ENCODE results near the gene NPAS1.

GRCh38 chr19:46975925-46976782 is 43.5 kb upstream of the NPAS1 start:
- TF ChIP-seq CTCF (IDR thresholded peaks at IDR 0.05 in 2 of 3, conservative IDR thresholded peaks at IDR 0.05 in 1 of 3; ENCODE audit: borderline replicate concordance in 1 of 3, insufficient read depth in 1 of 3, low read depth in 2 of 3, low read length in 2 of 3): no peak
- TF ChIP-seq EZH2phosphoT487 (IDR thresholded peaks at IDR 0.05; ENCODE audit: borderline replicate concordance): no peak
- TF ChIP-seq REST (IDR thresholded peaks at IDR 0.05; ENCODE audit: low read depth): no peak
- no peak for TF ChIP-seq ZBTB33 (IDR thresholded peaks at IDR 0.05; ENCODE audit: extremely low read depth, insufficient replicate concordance, low read length)
- TF ChIP-seq POLR2A (IDR thresholded peaks at IDR 0.05; ENCODE audit: borderline replicate concordance, extremely low read depth, insufficient read depth, insufficient read length): no peak
- TF ChIP-seq ATF3 (IDR thresholded peaks at IDR 0.05): no peak
- no peak for TF ChIP-seq EZH2 (IDR thresholded peaks at IDR 0.05)
- no peak for TF ChIP-seq RAD21 (IDR thresholded peaks at IDR 0.05; ENCODE audit: low read depth)
- no peak for TF ChIP-seq POLR2AphosphoS5 (IDR thresholded peaks at IDR 0.05; ENCODE audit: low read depth, low read length)
- no peak for TF ChIP-seq ZNF274 (IDR thresholded peaks at IDR 0.05; ENCODE audit: low read depth, low read length)
- no peak for TF ChIP-seq SIN3A (IDR thresholded peaks at IDR 0.05; ENCODE audit: low read depth)
